GM21447 (cell line): ENCODE data around the gene ACSL6.

Source experiments
- ATAC-seq: cut with Tn5 transposase; IDR thresholded peaks from one replicate; pipeline ENCODE4 v1.9.1; 2021; ENCODE audit not compliant: unreplicated experiment

Gene ACSL6

DNA sequence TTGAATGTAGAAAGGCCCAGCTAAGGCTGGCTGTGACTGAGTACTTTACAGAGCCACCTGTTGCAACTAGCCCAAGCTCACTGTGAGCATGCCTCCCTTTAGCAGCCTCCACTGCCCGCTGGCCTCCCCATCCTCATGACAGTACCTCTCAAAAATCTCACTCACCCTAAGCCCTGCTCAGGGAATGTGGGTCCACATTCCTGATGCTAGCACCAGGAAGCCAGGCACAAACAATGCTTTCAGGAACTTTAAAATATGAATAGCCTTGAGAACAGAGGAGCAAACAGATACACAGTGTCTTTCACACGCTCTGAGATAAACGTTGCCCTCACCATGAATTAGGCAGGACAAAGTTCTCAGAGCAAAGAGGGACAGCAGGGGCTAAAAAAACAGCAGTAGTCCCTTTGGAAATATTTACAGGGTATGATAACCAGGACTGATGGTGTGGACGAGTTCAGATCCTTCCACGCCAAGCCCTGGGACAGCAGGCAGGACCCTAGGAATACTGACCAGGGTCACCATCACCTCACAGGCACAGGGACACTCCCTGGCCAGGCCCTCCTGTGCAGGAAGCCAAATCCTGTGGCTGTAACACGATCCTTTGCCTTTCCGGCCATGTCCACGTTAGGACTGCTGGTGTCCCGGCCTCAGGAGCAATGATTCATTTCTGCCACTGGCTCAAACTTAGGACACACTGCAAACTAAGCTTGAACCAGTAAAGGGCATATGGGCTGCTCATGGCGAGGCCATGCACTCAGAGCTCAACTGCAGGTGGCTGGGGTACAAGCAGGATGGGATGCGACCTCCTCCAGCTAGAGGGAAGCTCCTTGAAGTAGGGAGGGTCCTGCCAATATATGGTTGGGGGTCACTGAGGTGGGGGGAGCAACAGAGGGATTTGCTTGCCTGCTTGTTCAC, 9.6 kb downstream of the ACSL6 start:
- ATAC-seq = no peak

DNA sequence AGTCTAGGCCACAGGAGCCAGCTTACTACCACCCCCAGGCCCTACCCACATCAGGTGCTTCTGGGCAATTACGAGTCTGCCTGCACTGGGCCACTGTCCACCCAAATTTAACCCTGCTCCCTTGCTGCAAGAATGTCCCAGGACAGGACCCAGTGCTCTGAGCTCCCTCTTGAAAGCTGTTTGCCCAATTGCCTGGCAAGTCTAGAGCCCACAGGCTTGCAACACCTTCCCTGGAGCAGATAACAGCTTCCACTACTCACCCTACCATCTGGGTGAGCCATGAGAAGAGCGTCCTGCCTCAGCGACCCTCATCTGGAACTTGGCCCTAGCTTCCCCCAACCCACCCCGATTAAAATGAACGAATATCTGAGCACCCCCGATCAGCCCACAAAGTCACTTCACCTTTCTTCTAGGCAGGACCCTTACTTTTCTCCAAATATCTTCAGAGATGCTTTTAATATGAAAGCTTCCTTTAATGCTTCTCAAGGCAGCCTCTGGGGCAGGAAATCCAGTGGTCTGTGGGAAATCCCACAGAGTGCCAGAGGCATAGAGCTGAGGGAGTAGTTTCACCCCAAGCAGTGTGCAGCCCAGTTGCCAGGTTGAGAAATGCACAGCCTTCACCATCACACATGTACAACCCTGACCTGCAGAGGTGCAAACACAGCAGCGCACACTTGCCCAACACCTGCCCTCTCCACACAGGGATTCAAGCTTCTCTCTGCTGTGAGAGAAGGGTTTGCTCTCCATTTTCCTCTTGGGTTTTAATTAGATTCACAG, 10.6 kb downstream of the ACSL6 start:
- ATAC-seq = no peak

DNA sequence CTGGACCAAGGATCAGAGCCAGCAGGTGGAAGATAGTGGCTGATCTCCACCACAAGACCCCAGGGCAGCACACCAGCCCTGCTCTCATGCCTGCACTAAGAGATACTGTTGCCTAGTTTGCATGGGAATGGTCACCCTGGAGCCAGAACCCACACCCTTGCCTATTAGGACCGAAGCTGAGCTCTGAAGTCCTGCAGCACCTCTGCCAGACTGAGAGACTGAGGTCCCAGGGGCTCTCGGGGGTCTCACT, 11.3 kb downstream of the ACSL6 start:
- ATAC-seq = no peak

DNA sequence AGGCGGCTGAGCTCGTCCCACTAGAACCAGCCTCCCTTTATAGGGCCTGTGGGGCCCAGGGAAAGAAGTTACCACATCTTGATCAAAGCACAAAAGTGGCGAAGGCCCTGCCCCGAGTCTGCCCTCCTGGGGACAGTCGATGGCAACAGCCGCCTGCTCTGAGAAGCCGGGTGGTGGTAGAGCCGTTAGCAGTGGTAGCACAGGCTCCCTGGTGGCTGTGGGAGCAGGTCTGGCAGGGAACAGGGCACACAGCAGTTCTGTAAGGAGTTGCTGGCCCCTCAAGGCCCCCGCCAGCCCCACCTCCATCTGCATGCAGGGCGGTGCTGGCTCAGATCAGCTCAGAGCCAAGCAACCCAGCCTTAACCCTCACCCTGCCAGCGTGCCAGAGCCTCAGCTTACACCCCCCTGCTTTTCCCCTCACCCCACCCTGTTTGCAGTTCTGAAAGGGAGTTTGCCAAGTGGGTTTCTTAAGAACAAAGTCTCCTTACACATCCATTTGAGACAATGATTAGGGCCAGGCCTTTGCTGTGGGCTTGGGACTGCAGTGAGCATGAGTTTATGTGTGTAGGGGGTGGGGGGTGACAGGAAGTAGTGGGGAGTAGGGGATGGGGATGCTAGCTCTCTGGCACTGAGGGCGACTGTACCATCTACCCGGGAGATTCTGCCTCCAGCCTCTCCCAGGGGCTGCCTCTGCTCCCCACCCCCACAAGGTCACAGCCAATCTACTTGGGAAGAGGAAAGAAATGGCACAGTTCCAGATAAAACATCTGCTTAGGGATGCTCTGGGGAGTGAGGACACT, 11.8 kb downstream of the ACSL6 start:
- no peak for ATAC-seq

DNA sequence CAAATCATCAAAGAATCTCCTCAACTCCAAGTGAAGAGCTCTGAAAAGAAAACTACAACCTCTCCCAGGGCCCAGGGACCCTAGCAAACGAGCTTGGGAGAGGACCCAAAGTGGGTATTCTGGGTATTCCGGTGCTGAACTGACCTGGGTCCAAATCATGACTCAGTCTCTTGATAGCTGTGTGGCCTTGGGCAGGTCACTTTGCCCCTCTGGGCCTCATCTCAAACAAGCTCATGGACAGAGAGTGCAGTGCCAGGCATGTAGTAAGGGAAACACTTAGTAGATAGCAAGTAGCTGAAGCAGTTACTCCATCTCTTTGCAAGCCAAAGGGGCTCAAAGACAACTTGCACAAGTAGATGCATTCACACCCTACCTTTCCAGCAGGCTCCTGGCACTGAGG, 12.4 kb downstream of the ACSL6 start:
- ATAC-seq = no peak

DNA sequence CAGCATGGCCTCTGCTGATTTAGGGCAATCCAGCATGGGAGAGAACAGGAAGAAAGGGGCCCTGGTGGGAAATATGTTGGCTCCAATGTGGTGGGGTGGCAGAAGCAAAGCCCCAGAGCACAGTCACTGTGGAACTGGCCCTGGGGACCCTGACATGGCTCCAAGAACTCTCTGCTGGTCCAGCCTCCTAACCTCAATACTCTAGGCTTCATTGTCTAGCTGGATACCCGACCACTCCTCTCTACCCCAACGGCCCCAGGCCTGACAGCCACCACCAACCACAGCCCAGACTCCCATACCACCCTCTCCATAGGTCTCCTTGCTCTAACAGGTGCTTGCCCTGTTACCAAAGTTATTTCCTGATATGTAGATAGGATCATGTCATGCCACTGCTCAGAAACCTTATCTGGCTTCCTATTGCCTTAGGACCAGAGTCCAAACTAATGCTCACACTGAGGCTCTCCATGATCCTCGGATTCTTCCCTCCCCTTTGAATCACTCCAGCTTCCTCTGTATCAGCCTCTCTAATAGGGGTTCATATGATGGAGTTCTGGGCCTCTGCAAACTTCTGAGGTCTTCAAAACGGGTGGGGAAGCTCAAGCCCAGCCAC, 12.9 kb downstream of the ACSL6 start:
- no peak for ATAC-seq

DNA sequence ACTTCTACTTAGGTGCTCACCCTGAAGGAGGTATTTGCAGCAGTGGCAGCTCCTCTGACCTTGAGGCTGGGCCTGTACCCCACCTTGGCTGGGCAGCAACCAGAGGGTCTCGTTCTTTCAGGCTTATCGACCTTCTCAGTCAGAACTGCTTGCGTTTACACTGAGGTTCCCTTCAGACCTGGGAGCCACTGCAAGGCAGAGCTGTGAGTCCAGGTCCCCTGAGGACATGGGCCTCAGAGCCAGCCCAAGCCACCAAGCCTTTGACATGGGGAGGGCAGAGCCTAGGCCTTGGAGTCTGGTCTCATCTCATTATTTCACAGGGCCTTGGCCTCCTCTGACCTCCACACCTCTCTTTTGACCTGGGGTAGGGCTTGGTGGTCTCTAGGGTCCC, 13.7 kb downstream of the ACSL6 start:
- ATAC-seq = no peak

DNA sequence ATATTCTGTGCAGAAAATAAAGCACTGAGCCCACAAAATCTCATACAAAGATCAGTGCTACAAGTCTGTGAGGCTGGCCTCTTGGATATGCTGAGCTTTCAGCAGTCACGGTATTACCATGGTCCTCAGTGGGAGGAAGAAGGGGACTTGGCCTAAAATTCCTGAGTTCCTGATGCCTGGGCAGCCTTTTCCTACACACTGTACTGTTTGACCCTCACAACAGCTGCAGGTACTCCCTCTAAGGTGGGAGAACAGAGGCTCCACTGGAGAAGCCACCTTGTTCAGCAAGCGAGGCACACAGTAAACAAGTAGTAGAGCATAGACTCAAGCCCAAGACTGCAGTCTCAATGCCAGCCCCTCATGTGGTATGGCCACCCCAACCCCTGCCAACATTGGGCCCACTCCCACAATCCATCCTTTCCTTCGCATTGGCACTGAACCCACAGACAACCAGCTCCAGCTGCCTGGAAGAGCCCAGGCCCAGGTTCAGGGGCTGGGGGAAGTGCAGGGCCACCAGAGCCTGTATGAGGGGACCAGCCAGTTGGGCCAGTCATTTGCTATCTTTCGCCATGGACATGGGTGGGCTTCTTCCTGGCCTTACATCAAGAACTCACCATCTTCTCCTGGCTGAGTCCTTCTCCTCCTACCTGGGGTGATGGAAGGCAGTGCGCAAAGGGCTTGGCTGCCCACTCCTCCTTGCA, 14.3 kb downstream of the ACSL6 start:
- no peak for ATAC-seq

DNA sequence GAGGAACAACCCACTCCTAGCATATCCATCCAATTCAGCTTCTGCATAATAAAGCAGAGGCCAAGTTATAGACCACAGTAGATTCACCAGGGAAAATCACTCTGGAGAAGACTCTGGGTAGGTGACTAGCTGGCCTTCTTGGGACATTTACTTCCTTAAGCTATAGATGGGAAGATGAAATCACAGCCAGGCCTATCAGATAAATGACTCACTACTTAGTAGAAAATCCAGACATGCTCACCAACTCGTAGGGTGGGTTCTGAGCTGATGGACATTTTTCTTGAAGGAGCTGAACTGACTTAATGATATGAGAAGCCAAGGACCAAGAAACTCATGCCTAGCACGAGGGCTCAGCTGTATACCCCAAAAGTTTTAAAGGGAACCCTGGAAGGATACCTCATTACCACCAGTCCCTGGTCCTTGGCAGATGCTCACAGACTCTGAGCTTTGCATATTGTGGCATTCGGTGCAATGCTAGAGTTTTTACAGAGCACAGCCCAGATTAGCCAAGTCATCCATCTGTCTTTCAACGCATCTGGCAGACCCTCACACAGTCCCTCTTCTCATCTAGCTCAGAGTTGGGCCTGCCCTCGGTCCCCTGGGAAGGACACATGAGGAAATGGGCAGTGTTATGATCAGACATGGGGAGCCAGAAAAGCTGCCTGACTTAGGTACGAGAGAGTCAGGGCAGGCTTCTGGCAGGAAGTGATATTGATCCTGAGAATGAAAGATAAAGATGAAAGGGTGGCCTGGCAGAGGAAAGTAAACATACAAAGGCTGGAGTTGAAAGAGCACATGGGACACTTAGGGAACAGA, 15.0 kb downstream of the ACSL6 start:
- no peak for ATAC-seq

DNA sequence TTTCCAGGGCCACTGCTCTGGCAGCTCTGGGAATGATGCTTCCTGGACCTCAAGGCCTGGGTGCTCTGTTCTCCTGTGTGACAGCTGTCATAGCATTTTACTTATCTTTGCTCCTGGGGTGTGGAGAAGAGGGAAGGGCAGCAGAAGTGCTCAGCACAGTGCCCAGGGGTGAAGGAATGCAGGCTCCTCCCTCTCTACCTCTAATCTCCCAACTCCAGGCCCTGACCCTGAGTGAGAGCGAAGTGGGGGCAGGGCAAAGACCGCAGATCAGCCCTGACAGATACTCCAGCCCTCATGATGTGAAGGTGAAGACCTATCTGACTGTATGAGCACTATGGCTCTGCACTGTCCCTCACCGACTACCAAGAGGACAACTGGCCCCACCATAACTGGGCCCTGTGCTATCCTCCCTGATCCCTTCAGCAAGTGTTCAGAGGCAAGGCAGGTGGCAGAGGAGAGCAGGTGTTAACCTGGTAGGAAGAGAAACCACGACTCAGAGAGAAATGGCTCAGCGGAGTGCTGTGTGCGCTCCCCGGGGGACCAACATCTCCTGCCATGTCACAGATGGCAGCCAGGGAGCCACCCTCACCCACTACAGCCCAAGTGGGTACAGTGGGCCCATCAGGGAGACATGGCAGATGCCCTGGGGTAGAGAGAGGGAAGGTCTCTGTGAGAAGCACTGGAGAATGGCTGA, 16.8 kb downstream of the ACSL6 start:
- no peak for ATAC-seq

DNA sequence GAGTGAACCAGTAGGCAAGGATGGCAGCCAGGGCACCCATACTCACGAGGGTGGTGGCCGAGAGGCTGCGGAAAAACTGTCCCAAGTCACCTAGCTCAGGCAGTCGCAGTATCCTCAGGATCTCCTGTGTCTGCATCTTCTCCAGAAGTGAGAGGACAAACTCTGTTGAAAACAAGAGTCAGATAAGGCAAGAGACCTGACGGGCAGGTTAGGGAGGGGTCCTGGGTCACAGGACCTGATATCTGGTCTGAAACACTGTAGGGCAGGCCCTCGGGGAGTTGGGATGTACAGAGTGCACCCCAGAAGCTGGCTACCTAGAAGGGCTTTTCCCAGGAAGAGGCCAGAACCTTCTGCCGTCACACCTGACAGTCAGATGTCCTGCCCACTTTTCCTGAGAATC, 17.4 kb downstream of the ACSL6 start:
- no peak for ATAC-seq

DNA sequence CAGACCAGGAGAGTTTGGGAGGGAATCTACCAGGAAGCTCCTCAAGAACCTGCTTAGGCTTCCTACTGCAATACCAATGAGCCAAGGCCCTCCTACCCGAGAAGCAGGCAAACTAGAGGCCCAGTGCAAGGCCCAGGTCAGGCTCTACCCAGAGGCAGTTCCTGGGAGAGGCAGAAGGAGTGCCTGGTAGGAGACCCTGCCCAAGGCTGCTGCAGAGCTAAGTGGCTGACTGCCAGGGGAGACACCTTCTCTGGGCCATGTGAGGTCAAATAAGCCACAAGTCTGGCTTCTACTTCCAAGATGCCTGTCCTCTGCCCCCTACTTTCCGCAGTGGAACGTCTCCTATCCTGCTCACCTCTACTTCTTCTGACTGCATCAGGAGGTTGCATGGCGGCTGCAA, 17.8 kb downstream of the ACSL6 start:
- no peak for ATAC-seq

DNA sequence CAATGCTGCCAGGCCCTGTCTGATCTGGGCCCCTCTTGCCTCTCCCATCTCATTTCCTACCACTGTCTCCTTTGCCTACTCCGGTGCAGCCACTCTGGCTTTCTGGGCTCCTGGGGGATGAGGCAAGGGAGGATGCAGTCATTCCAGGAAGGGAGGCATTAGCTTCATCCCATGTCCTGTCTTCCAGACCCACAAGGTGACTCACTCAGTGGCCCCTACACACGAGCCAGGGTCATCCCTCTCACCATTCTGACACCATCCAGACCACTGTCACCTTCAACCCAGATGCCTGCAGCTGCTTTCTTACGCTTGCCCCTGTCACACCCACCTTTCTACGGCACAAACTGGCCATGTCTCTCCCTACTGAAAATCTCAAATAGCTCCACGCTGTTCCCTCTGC, 19.1 kb downstream of the ACSL6 start:
- no peak for ATAC-seq

DNA sequence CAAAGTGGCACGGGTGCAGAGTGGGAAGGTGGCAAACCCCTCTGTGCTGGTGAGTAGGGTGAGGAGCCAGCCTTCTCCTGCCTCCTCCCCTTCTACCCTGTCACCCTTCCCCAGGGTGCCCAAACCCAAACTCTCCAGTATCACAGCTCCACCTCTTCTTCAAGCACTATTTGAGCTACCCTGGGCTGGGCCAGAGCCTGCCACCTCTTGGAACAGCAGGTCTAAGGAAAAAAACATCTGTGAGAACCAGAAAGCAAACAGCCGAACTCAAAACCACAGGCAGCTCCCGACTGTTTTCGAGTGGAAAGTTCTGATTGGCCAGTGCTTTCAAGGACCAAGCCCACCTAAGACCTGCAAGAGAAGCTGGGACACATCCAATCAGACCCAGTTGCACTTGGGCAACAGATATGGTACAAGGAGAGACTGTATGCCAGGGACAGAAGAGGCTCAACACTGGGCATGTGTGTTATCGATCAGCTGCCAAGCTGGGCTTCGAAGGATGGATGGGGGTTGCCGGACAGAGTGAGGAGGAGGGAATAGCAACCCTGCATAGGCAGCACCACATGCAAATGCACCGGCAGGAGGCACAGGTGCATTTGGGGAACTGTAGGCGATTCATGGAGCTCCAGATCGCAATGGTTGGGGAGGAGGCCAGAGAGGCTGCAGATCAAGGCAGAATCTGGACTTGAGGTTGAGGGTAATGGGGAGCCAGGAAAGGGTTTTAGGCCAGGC, 19.7 kb downstream of the ACSL6 start:
- ATAC-seq = no peak

DNA sequence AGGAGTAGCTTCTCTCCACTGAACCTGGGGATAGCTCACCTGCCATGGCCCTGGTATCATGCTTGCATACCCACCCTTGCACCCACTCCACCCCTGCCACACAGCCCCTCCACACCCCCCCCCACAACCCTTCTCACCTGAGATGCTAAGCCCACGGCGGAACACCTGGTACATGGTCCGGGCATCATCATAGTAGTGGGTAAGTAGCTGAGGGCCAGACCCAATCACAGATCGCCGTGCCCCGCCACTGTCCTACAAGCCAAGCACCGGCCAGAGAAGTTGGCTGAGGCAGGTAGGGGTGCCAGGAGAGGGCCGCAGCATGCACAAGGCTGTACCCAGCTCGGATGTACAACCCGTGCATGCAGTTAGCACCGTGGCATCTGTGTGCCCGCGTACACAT, 20.7 kb downstream of the ACSL6 start:
- ATAC-seq = no peak

DNA sequence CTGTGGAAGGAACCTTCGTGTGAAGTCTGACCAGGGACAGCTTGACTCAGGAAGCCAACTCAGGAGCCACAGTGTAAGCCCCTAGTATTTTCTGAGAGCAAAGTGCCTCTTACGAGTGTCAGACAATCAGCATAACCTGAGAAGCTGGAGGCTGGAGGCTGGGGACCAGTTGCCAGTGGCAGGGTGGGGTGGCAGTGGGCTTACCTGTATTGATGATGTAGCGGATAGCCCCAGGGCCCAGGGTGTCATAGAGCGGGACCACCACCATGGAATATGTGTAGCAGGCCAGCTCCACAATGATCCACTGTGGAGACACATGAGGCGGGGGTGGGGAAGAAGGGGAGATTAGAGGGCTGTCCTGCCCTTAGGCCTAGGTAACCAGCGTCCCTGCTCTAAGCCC, 22.9 kb downstream of the ACSL6 start:
- no peak for ATAC-seq

DNA sequence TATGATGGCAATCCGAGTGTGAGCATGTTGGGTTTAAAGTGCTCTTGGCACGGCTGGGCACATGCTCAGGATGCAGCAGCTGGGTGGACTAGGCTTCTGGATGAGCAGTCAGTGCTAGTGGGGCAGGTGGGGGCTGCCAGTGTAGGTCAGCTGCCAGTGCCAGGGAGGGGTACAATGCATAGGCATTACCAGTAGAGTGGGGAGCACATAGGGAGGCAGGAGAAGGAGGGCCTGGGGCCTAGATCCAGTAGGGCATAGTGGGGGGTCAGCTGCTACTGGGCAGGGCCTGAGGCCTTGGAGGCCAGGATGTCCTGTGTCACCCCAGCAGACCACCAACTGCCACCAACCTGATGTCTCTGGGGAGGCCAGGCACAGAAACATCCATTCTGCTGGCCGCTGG, 24.2 kb downstream of the ACSL6 start:
- ATAC-seq = no peak

DNA sequence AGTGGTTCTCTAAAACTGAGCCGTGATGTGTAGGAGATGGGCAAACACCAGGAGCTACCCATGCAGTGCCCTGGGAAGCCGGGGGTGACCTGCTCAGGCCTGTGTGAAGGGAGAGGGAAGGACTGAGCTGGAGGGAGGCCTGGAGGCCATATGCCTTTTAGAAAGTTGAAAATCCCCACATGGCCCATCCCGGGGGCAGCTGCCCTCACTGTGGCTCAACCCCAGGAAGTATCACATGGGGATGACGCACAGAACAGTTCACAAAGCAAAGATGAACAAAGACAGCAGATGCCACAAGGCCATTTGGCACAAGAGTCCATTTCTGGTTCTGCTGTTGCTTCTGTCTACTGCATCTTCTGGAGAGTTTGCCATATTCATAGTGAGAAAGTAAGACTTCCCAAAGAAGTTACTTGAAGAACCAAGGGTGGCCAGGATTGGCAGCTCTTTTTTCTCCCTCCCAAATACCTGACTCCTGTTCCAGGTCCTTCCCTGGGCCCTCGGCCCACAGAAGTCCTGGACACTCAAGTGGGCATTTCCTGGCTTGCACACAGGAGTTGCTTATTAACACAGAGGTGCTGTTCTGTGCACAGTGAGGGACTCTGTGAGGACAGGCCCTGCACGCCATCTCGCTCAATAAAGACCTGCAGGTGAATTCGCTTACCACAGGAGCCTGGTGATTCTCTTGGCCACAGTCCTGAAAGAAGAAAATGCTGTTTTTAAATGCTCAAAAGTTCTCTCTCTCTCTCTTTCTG, 25.1 kb downstream of the ACSL6 start:
- no peak for ATAC-seq
